Adrenal gland (tissue), 12 donors: ENCODE measurements around the gene BBS1. TPM values are rescaled to one million over a fixed set of nuclear protein-coding genes. Genes with fewer than 3 reads are reported as not detected.

Source experiments
- DNase-seq, 7 donors: peaks; one replicate each; pipeline ENCODE4 v3.0.0-alpha.2; 2019 to 2020
- H3K27ac ChIP-seq, 5 donors: fragments of 200-600 bp; sonication (generic) in 4 of 5; 1 replicate in 3 of 5; 2 replicates in 2 of 5; pipeline versions ENCODE4 v1.5.1 to v1.8.0; 2016 to 2020; ENCODE audit warnings: mild to moderate bottlenecking in 1 of 5
- H3K27me3 ChIP-seq: fragments of 200-600 bp; 2 replicates; pipeline ENCODE4 v1.8.0; 2021
- H3K36me3 ChIP-seq, 2 donors: fragments of 200-600 bp; replicated peaks in 1 of 2; 1 replicate in 1 of 2; 2 replicates in 1 of 2; pipeline versions ENCODE4 v1.5.1 to v1.8.0; 2018 to 2022
- H3K4me1 ChIP-seq, 2 donors: fragments of 200-600 bp; replicated peaks in 1 of 2; 1 replicate in 1 of 2; 2 replicates in 1 of 2; pipeline versions ENCODE4 v1.5.1 to v1.8.0; 2018 to 2021
- H3K4me3 ChIP-seq, 4 donors: fragments of 200-600 bp; sonication (generic) in 3 of 4; one replicate each; pipeline ENCODE4 v1.5.1; 2016 to 2018
- H3K9me3 ChIP-seq, 3 donors: fragments of 200-600 bp; sonication (generic) in 1 of 3; replicated peaks in 1 of 3; 1 replicate in 2 of 3; 2 replicates in 1 of 3; pipeline versions ENCODE4 v1.5.1 to v1.8.0; 2016 to 2021
- POLR2A ChIP-seq, 2 donors: fragments of 450-650 bp; IDR thresholded peaks; one replicate each; pipeline ENCODE4 v1.6.1; 2017; ENCODE audit warnings: antibody characterized with exemption in 2 of 2, mild to moderate bottlenecking in 2 of 2, moderate library complexity in 1 of 2
- WGBS, 4 donors: extraction: QIAGEN DNeasy Blood & Tissue Kit in 2 of 4; methylation state at CpG; one replicate each; pipeline versions ENCODE4 v1.1.5 to v1.1.7; 2013 to 2017; 5-methylcytosine and 5-hydroxymethylcytosine counted together
- intact Hi-C, 2 donors: fragments of 100-400 bp; cut with DNase I; formaldehyde crosslinking; loops; one replicate each; pipeline versions ENCODE4 v1.14.1 to v1.15.0; 2022 to 2023
- polyA plus RNA-seq, 3 donors: library from polyadenylated mRNA; stranded (reverse); fragments of 200-250 nt in 2 of 3; fragments of 350-450 nt in 1 of 3; fragmentation: Illumina TruSeq in 1 of 3; extraction: RNeasy Lipid Tissue Mini Kit (QIAGEN cat#74804) in 1 of 3; gene quantifications; one replicate each; pipeline ENCODE4 v1.2.3, GENCODE V29; 2013 to 2014
- total RNA-seq, 9 donors: library from RNA; depleted of rRNA in 4 of 9; stranded (reverse); fragments of >200 nt in 4 of 9; fragments of 120-200 nt in 1 of 9; fragmentation: NEBNext Ultra II Directional in 1 of 9; extraction: Animal tissue kit (Norgen Biotek cat#: 25700) in 1 of 9; gene quantifications; one replicate each; pipeline versions ENCODE4 v1.1.0 to v1.2.4, GENCODE V29; 2013 to 2023
- TF ChIP-seq, protein P1 (sequence below), 6 experiments: fragments of 450-650 bp in 4 of 6; fragments of 200-600 bp in 2 of 6; sonication (generic) in 1 of 6; IDR thresholded peaks; 1 replicate in 5 of 6; 2 replicates in 1 of 6; pipeline versions ENCODE4 v1.5.1 to v1.8.0; 2016 to 2021; ENCODE audit warnings: antibody characterized with exemption in 6 of 6, mild to moderate bottlenecking in 2 of 6, moderate library complexity in 1 of 6
- donor health status: healthy with polysubstance abuse.
- donor health status: Bipolar disorder and iron deficiency.
- donor health status: DM: yes; HTN: yes; CAD: no.
- donor health status: DM: no; HTN: no; CAD: no.
- donor health status: DM: no; HTN: no; CAD: no.
- donor health status: DM: yes; HTN: yes; CAD: no.

Gene BBS1
- total and polyA plus RNA-seq, 12 donors = 24.1 to 132 (median 50.5) TPM

DNA sequence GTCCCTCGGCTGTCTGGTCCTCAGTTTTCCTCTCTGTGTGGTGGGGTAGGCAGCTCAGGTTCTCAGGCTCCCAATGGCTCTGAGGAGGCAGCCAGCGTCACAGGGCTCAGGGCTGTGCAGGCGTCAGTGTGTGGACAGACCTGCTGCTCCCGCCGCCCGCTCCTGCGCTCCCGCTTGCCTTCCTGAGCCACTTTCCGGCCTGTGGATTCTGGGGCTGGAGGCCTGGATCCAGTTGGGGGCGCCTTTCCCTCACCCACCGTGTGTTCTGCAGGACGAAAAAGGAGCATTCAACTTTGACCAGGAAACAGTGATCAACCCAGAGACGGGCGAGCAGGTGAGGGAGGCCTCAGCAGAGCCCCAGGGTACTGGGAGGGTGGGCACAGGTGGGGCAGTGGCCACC is 15.5 kb upstream of the BBS1 start:
- H3K4me1 ChIP-seq = no peaks in the 10 kb centered on the region
- no peak for DNase-seq
- H3K9me3 ChIP-seq = no peaks in the 10 kb centered on the region
- intact Hi-C loops = no loop called here
- TF ChIP-seq, protein P1, sequence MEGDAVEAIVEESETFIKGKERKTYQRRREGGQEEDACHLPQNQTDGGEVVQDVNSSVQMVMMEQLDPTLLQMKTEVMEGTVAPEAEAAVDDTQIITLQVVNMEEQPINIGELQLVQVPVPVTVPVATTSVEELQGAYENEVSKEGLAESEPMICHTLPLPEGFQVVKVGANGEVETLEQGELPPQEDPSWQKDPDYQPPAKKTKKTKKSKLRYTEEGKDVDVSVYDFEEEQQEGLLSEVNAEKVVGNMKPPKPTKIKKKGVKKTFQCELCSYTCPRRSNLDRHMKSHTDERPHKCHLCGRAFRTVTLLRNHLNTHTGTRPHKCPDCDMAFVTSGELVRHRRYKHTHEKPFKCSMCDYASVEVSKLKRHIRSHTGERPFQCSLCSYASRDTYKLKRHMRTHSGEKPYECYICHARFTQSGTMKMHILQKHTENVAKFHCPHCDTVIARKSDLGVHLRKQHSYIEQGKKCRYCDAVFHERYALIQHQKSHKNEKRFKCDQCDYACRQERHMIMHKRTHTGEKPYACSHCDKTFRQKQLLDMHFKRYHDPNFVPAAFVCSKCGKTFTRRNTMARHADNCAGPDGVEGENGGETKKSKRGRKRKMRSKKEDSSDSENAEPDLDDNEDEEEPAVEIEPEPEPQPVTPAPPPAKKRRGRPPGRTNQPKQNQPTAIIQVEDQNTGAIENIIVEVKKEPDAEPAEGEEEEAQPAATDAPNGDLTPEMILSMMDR (IDR thresholded peaks at IDR 0.05) = no peak
- TF ChIP-seq POLR2A (IDR thresholded peaks at IDR 0.05) = no peak
- H3K27ac ChIP-seq = no peak overlapping the region
- no peaks in the 10 kb centered on the region for H3K27me3 ChIP-seq
- no peak overlapping the region for H3K4me3 ChIP-seq
- 86 to 94% (median 92%) methylated on average over 11 to 14 of the region's 14 CpGs for WGBS, 4 donors
- H3K36me3 ChIP-seq = peaks cover 0 to 20% of the 10 kb centered on the region in 2 donors

DNA sequence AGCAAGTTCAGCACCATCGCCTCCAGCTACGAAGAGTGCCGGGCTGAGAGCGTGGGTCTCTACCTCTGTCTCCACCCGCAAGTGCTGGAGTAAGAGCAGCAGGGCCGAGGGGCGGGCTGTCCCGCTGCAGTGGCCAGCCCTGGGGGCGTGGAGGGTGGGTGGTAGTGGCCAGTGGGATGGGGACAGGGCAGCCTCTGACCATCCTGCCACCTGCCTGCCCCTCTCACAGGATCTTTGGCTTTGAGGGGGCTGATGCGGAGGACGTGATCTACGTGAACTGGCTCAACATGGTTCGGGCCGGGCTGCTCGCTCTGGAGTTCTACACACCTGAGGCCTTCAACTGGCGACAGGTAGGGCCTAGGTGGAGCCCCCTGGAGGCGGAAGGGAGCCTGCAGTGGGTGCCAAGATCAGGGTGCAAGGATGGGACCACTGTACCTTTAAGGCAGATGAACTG is 15.0 kb upstream of the BBS1 start:
- Histone ChIP-seq H3K4me3 (no peak overlapping the region), H3K4me1 (no peaks in the 10 kb centered on the region), H3K27ac (no peak overlapping the region), H3K36me3 (peaks cover 0 to 25% of the 10 kb centered on the region in 2 donors), H3K9me3 (no peaks in the 10 kb centered on the region), H3K27me3 (no peaks in the 10 kb centered on the region)
- DNase-seq = no peak
- intact Hi-C loops = no loop called here
- 90 to 98% (median 94%) methylated on average over 4 to 17 of the region's 17 CpGs for WGBS, 4 donors
- TF ChIP-seq, protein P1 (IDR thresholded peaks at IDR 0.05) = no peak
- TF ChIP-seq POLR2A (IDR thresholded peaks at IDR 0.05) = no peak

DNA sequence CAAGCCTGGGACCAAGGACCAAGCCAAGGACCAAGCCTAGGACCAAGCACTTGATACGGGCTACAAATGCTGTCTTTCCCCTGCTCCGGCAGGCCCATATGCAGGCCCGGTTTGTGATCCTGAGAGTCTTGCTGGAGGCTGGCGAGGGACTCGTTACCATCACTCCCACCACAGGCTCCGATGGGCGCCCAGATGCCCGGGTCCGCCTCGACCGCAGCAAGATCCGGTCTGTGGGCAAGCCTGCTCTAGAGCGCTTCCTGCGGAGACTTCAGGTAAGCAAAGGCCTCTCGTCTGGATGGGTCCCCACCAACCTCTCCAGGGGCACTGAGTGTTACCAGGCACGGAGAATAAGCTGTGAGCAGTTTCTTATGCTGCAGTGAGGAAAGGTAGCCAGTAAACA is 13.2 kb upstream of the BBS1 start:
- WGBS, 4 donors = 96 to 100% (median 98%) methylated on average over 1 to 16 of the region's 16 CpGs

DNA sequence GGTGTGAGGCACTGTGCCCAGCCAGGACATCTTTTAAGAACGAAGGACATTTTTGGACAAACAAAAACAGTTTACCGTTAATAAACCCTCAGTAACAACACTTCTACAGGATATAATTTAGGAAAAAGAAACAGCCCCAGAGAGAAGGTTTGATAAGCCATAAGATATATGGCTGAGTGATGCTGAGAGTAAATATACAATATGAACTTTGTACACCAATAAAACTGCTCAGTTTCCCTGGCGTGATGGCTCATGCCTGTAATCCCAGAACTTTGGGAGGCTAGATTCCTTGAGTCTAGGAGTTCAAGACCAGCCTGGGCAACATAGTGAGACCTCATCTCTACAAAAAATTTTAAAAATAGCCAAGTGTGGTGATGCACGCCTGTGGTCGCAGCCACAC is 11.9 kb upstream of the BBS1 start:
- WGBS, 4 donors = 85 to 88% (median 85%) methylated on average over 5 of the region's 5 CpGs
- H3K27ac ChIP-seq = no peak overlapping the region
- TF ChIP-seq POLR2A (IDR thresholded peaks at IDR 0.05) = no peak
- TF ChIP-seq, protein P1 (IDR thresholded peaks at IDR 0.05) = no peak
- intact Hi-C loops = no loop called here
- H3K4me3 ChIP-seq = no peak overlapping the region
- peaks cover 0 to 21% of the 10 kb centered on the region in 2 donors for H3K36me3 ChIP-seq
- no peaks in the 10 kb centered on the region for H3K4me1 ChIP-seq
- no peaks in the 10 kb centered on the region for H3K27me3 ChIP-seq
- no peak for DNase-seq
- no peaks in the 10 kb centered on the region for H3K9me3 ChIP-seq

More for the DNA sequence above, 13.2 kb upstream of the BBS1 start:
- Histone ChIP-seq H3K4me3 (no peak overlapping the region), H3K4me1 (no peaks in the 10 kb centered on the region), H3K27me3 (no peaks in the 10 kb centered on the region), H3K27ac (no peak overlapping the region), H3K36me3 (peaks cover 0 to 27% of the 10 kb centered on the region in 2 donors), H3K9me3 (no peaks in the 10 kb centered on the region)
- TF ChIP-seq, protein P1 (IDR thresholded peaks at IDR 0.05) = no peak
- TF ChIP-seq POLR2A (IDR thresholded peaks at IDR 0.05) = no peak
- DNase-seq = no peak
- intact Hi-C loops = no loop called here
